Ovary (tissue), 3 donors: ENCODE results near the gene AP2M1.

ENCODE experiments used
- CTCF ChIP-seq, 3 donors: fragments of 450-650 bp in 2 of 3; fragments of 200-600 bp in 1 of 3; IDR thresholded peaks; one replicate each; pipeline versions ENCODE4 v1.5.1 to v1.8.0; 2016 to 2022; ENCODE audit warnings: antibody characterized with exemption in 3 of 3, mild to moderate bottlenecking in 1 of 3
- EP300 ChIP-seq: sonication (generic); formaldehyde crosslinking; IDR thresholded peaks from one replicate; pipeline ENCODE4 v1.6.1; 2017; ENCODE audit warnings: antibody characterized with exemption
- POLR2A ChIP-seq: fragments of 450-650 bp; IDR thresholded peaks from one replicate; pipeline ENCODE4 v1.6.1; 2017; ENCODE audit warnings: antibody characterized with exemption, mild to moderate bottlenecking, moderate library complexity
- donor health status: DM: no; HTN: no; CAD: no.

GRCh38 chr3:184174284-184174645 is 390 bp upstream of the AP2M1 start:
- TF ChIP-seq CTCF (IDR thresholded peaks at IDR 0.05) (no peak), EP300 (no peak), POLR2A (no peak)
